GM19438 (cell line): ENCODE measurements around the gene PTX3.

Experiments
- ATAC-seq: cut with Tn5 transposase; IDR thresholded peaks from one replicate; pipeline ENCODE4 v1.9.1; 2021; ENCODE audit warnings: low read depth; ENCODE audit not compliant: unreplicated experiment

The PTX3 gene

GRCh38 chr3:157436583-157437291 is at the start of gene PTX3:
Gene PTX3, plus strand, starts transcription at chr3:157436850. Its CDS starts 84 bp downstream, at chr3:157436934.
- no peak for ATAC-seq

GRCh38 chr3:157387708-157388435 is 48.8 kb upstream of the PTX3 start:
- ATAC-seq = no peak

- ATAC-seq = no peak
Measured at GRCh38 chr3:157388976-157389375, 47.7 kb upstream of the PTX3 start.

GRCh38 chr3:157390713-157391515 is 45.7 kb upstream of the PTX3 start:
- no peak for ATAC-seq

GRCh38 chr3:157392104-157392503 is 44.5 kb upstream of the PTX3 start:
- ATAC-seq = no peak

GRCh38 chr3:157393113-157393512 is 43.5 kb upstream of the PTX3 start:
- ATAC-seq = no peak

GRCh38 chr3:157394411-157394810 is 42.2 kb upstream of the PTX3 start:
- no peak for ATAC-seq

GRCh38 chr3:157398598-157398997 is 38.1 kb upstream of the PTX3 start:
- no peak for ATAC-seq

- no peak for ATAC-seq
Measured at GRCh38 chr3:157404381-157404780, 32.3 kb upstream of the PTX3 start.

GRCh38 chr3:157405457-157405856 is 31.2 kb upstream of the PTX3 start:
- ATAC-seq = no peak

- no peak for ATAC-seq
Measured at GRCh38 chr3:157406394-157406793, 30.3 kb upstream of the PTX3 start.

- no peak for ATAC-seq
Measured at GRCh38 chr3:157407769-157408168, 28.9 kb upstream of the PTX3 start.

- no peak for ATAC-seq
Measured at GRCh38 chr3:157408499-157409149, 28.0 kb upstream of the PTX3 start.

GRCh38 chr3:157409516-157409915 is 27.1 kb upstream of the PTX3 start:
- ATAC-seq = no peak

- no peak for ATAC-seq
Measured at GRCh38 chr3:157410945-157411344, 25.7 kb upstream of the PTX3 start.

- no peak for ATAC-seq
Measured at GRCh38 chr3:157412323-157412855, 24.3 kb upstream of the PTX3 start.

GRCh38 chr3:157414861-157415260 is 21.8 kb upstream of the PTX3 start:
- no peak for ATAC-seq

- ATAC-seq = no peak
Measured at GRCh38 chr3:157416347-157417087, 20.1 kb upstream of the PTX3 start.

- ATAC-seq = no peak
Measured at GRCh38 chr3:157417247-157417646, 19.4 kb upstream of the PTX3 start.

- ATAC-seq = no peak
Measured at GRCh38 chr3:157418104-157418503, 18.5 kb upstream of the PTX3 start.
